Measurements from ENCODE around the gene CCL19. TPM values are rescaled to one million over a fixed set of nuclear protein-coding genes. Genes with fewer than 3 reads are reported as not detected.

The CCL19 gene
- total and polyA plus RNA-seq, 2 of the 8 experiments (the other 6 are each of a cell fraction or from before 2014, with no cell fraction given): not detected

- Histone ChIP-seq H3K18ac (ENCODE audit: extremely low read depth, low read length) (no peak overlapping the region), H3K4me2 (ENCODE audit: insufficient read depth in 1 of 2, low read depth in 2 of 2, low read length in 2 of 2) (no peak overlapping the region; a peak in 1 of 4 replicates), H2BK12ac (ENCODE audit: low read depth, low read length) (no peak overlapping the region), H2BK20ac (ENCODE audit: low read length) (no peak overlapping the region), H3K56ac (replicated peaks; ENCODE audit: insufficient read length, low read depth, low read length) (no peak overlapping the region), H2BK15ac (ENCODE audit: low read length) (no peak overlapping the region), H3K14ac (ENCODE audit: insufficient read length) (no peak overlapping the region), H4K91ac (replicated peaks; ENCODE audit: insufficient read length, low read length) (no peak overlapping the region), H3K4ac (replicated peaks; ENCODE audit: insufficient read length, low read depth, low read length) (no peak overlapping the region), H3K4me3 (ENCODE audit: extremely low read depth in 1 of 4, insufficient read depth in 2 of 4, low read depth in 3 of 4, low read length in 4 of 4) (no peak overlapping the region), H3K27me3 (replicated peaks in 1 of 4; ENCODE audit: control insufficient read depth in 3 of 4, extremely low read depth in 1 of 4, insufficient read depth in 3 of 4, low read length in 3 of 4) (no peaks in the 10 kb centered on the region; a peak in 1 of 7 replicates), H3K4me1 (replicated peaks in 1 of 4; ENCODE audit: control insufficient read depth in 3 of 4, insufficient read depth in 4 of 4, low read length in 3 of 4) (peaks cover 9 to 34% (median 16%) of the 10 kb centered on the region in 4 experiments), H2AK5ac (ENCODE audit: low read depth, low read length) (no peak overlapping the region), H3K23ac (ENCODE audit: insufficient read length) (no peak overlapping the region), H3K9me3 (ENCODE audit: insufficient read depth in 2 of 2, low read depth in 1 of 2, low read length in 1 of 2) (no peaks in the 10 kb centered on the region), H3K9ac (replicated peaks in 1 of 4; ENCODE audit: extremely low read depth in 1 of 4, low read depth in 3 of 4, low read length in 3 of 4) (no peak overlapping the region; a peak in 1 of 7 replicates), H3K36me3 (ENCODE audit: control insufficient read depth in 2 of 4, insufficient read depth in 4 of 4, low read length in 3 of 4) (peaks cover 3 to 23% (median 8%) of the 10 kb centered on the region in 4 experiments; a peak in 7 of 8 replicates), H2BK120ac (replicated peaks; ENCODE audit: low read depth, low read length) (no peak overlapping the region), H2AFZ (ENCODE audit: low read length) (no peak overlapping the region), H3K23me2 (ENCODE audit: low read depth, low read length) (peaks cover 15% of the 10 kb centered on the region), H3K79me2 (ENCODE audit: control insufficient read depth in 1 of 2, insufficient read depth in 2 of 2, low read length in 2 of 2) (peaks cover 0 to 12% of the 10 kb centered on the region in 2 experiments; a peak in 1 of 4 replicates), H4K20me1 (replicated peaks in 1 of 2; ENCODE audit: control insufficient read depth in 1 of 2, insufficient read depth in 2 of 2, low read length in 2 of 2) (peaks cover 2 to 12% of the 10 kb centered on the region in 2 experiments), H3K27ac (ENCODE audit: low read depth, low read length) (no peak overlapping the region), H4K8ac (ENCODE audit: extremely low read depth, insufficient read depth, low read length) (no peak overlapping the region), H2BK5ac (ENCODE audit: low read depth, low read length) (no peak overlapping the region), H4K5ac (ENCODE audit: insufficient read length, low read depth, low read length) (no peak overlapping the region), H3K79me1 (ENCODE audit: low read depth, low read length) (peaks cover 6% of the 10 kb centered on the region; the same call in 1 of the 2 replicates)
- ChIA-PET POLR2A (ENCODE audit: partially characterized antibody) (interaction anchor here (0.6 to 12.8 kb wide), 4 partner anchors 13 to 627 kb away, joined by 3 to 127 read pairs (median 48); partner anchors contain the start of genes ARID3C, CCL27 and SIGMAR1), CTCF (ENCODE audit: partially characterized antibody) (interaction anchor here (0.7 to 17.4 kb wide), 3 partner anchors 9 to 54 kb away, joined by 3 to 277 read pairs (median 109); partner anchors contain the start of genes CCL27, IL11RA and SIGMAR1)
- 92% methylated on average over 8 of the region's 8 CpGs; no CpG with 5 or more reads in 1 of the 2 experiments for WGBS, 2 experiments (ENCODE audit: extremely low coverage in 1 of 2, insufficient coverage in 1 of 2, insufficient read length in 1 of 2, insufficient replicate concordance in 2 of 2, low coverage in 1 of 2, low lambda C conversion rate in 2 of 2, missing lambda C conversion rate in 1 of 2)
- DNase-seq (ENCODE audit: low read depth in 1 of 2, low spot score in 2 of 2) (no peak), FAIRE-seq (no peak)
- TF ChIP-seq SIRT6 (IDR thresholded peaks at IDR 0.05; ENCODE audit: low read length) (no peak), SP1 (IDR thresholded peaks at IDR 0.05; ENCODE audit: low read depth, low read length) (no peak), EZH2 (IDR thresholded peaks at IDR 0.05; ENCODE audit: low read depth, low read length, severe bottlenecking) (no peak), RNF2 (IDR thresholded peaks at IDR 0.05; ENCODE audit: borderline replicate concordance, low read depth, low read length, missing control alignments, poor library complexity, severe bottlenecking) (no peak), RXRA (IDR thresholded peaks at IDR 0.05; ENCODE audit: insufficient read depth, low read depth, low read length) (no peak), SP2 (IDR thresholded peaks at IDR 0.05; ENCODE audit: low read length) (no peak), KDM1A (IDR thresholded peaks at IDR 0.05; ENCODE audit: borderline replicate concordance, low read length) (no peak), JUND (IDR thresholded peaks at IDR 0.05; ENCODE audit: low read length) (no peak), BACH1 (IDR thresholded peaks at IDR 0.05; ENCODE audit: low read length) (no peak), NANOG (IDR thresholded peaks at IDR 0.05; ENCODE audit: insufficient read depth, low read depth, low read length, poor library complexity, severe bottlenecking) (no peak), EP300 (IDR thresholded peaks at IDR 0.05; ENCODE audit: borderline replicate concordance in 1 of 2, low read depth in 2 of 2, low read length in 2 of 2) (no peak), ZNF274 (IDR thresholded peaks at IDR 0.05; ENCODE audit: borderline replicate concordance, extremely low read depth, low read length) (no peak), MAFK (IDR thresholded peaks at IDR 0.05; ENCODE audit: low read depth, low read length) (no peak), SIX5 (IDR thresholded peaks at IDR 0.05; ENCODE audit: low read depth, low read length) (no peak)
Observed at GRCh38 chr9:34648673-34649072, 42.4 kb downstream of the CCL19 start.
